ENCODE measurements around the gene MCM6.

DNA sequence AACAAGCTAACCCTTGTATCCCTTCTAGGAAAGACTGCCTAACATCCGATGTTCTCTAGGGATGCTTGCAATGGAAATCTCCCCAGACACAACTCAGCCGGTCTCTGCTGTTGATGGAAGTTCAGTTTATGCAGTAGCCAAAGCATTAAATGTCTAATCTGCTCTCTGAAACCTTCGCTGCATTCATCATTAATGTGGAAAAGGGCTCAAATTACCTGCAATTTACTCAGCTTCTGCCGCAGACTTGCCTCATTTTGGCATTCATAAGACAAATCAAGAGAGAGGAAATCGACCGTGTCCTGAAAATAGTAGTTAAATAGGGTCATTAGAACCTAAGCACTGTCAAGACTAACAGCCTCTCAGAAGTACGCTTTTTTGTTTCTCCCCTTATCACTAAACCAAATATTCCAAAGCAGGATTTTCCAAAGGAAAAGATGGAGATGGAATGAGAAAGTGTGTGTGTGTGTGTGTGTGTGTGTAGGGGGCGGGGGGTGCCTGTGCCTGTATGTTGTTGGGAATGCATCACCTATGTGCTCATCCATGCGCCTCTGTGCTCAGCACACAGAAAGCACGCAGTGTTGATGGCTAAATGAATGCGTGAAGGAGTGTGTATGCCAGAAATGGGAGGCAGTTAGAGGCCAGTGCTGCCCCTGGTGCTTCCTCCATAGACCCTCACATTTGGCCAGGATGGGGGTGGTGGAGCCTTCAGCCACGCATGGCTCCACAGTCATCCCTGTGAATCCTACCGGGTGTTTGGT, 46.7 kb downstream of the MCM6 start:
- TF ChIP-seq, protein P1, sequence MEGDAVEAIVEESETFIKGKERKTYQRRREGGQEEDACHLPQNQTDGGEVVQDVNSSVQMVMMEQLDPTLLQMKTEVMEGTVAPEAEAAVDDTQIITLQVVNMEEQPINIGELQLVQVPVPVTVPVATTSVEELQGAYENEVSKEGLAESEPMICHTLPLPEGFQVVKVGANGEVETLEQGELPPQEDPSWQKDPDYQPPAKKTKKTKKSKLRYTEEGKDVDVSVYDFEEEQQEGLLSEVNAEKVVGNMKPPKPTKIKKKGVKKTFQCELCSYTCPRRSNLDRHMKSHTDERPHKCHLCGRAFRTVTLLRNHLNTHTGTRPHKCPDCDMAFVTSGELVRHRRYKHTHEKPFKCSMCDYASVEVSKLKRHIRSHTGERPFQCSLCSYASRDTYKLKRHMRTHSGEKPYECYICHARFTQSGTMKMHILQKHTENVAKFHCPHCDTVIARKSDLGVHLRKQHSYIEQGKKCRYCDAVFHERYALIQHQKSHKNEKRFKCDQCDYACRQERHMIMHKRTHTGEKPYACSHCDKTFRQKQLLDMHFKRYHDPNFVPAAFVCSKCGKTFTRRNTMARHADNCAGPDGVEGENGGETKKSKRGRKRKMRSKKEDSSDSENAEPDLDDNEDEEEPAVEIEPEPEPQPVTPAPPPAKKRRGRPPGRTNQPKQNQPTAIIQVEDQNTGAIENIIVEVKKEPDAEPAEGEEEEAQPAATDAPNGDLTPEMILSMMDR (conservative IDR thresholded peaks at IDR 0.05; ENCODE audit: low read length) = no peak
- TF ChIP-seq EZH2phosphoT487 (IDR thresholded peaks at IDR 0.05; ENCODE audit: borderline replicate concordance) = no peak
